C4-2B (cell line): Measurements from ENCODE around the gene RAB7B.
"Not testable (repeated sequence)": the region's sequence is repeated elsewhere in the genome, so short reads cannot be mapped to it uniquely, and the experiment has no call there.

Experiments
- H3K27ac ChIP-seq: fragments of 450-650 bp; 2 replicates; pipeline ENCODE4 v1.5.1; 2017
- ZFX ChIP-seq: fragments of 450-650 bp; IDR thresholded peaks from 2 replicates; pipeline ENCODE4 v1.6.1; 2017
- TF ChIP-seq, protein P1 (sequence below): fragments of 450-650 bp; conservative IDR thresholded peaks from 2 replicates; pipeline ENCODE4 v1.5.1; 2017; ENCODE audit warnings: mild to moderate bottlenecking

RAB7B gene, protein sequence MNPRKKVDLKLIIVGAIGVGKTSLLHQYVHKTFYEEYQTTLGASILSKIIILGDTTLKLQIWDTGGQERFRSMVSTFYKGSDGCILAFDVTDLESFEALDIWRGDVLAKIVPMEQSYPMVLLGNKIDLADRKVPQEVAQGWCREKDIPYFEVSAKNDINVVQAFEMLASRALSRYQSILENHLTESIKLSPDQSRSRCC

DNA sequence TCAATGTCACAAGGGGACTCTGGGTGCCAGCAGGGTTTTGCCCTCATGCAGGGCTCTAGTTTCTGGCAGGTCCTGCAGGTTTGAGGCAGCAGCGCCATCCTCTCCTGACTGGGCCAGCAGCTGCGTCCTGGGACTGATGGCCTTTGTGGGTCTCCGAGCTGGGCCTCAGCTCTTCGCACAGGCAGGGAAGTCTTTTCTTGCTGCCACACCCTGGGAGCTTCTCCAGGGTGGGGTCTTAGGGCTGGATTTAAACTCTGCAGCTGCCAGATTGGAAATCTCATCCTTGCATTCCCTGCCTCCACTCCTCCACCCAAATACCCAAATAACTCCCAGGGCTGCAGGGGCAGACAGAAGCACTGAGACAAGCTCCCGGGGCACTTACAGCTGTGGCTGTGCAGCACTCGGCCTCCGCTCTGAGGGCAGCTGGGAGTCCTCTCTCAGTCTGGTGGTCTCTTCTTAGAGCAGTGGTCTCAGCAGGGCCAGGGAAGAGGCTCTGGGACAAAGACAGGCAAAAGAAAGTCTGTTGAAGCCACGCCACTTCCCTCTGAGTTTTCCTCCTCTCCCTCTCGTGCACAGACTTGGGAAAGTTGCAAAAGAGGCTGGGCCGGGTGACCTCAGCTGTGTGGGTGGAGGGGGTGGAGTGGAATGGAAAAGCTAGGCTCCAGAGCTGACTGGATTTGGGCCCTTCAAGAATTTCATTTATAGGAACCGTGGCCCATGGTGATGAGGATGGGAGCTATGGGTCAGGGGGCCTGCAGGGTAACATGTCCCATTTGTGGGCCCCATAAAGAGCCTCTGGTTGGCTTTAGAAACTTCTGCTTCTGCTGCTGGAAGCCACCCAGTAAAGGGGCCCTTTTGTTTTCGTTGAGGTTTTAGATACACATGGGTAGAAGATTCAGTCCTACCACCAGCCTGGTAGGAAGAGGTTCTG lies at the start of gene RAB7B:
Gene RAB7B (minus strand): TSS at position 525 of the 931 bp plus-strand sequence. CDS start 9,260 bp downstream, outside the sequence.
- no peak within 1 kb of the TSS for H3K27ac ChIP-seq
- no peak for TF ChIP-seq ZFX
- TF ChIP-seq, protein P1, sequence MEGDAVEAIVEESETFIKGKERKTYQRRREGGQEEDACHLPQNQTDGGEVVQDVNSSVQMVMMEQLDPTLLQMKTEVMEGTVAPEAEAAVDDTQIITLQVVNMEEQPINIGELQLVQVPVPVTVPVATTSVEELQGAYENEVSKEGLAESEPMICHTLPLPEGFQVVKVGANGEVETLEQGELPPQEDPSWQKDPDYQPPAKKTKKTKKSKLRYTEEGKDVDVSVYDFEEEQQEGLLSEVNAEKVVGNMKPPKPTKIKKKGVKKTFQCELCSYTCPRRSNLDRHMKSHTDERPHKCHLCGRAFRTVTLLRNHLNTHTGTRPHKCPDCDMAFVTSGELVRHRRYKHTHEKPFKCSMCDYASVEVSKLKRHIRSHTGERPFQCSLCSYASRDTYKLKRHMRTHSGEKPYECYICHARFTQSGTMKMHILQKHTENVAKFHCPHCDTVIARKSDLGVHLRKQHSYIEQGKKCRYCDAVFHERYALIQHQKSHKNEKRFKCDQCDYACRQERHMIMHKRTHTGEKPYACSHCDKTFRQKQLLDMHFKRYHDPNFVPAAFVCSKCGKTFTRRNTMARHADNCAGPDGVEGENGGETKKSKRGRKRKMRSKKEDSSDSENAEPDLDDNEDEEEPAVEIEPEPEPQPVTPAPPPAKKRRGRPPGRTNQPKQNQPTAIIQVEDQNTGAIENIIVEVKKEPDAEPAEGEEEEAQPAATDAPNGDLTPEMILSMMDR: no peak

DNA sequence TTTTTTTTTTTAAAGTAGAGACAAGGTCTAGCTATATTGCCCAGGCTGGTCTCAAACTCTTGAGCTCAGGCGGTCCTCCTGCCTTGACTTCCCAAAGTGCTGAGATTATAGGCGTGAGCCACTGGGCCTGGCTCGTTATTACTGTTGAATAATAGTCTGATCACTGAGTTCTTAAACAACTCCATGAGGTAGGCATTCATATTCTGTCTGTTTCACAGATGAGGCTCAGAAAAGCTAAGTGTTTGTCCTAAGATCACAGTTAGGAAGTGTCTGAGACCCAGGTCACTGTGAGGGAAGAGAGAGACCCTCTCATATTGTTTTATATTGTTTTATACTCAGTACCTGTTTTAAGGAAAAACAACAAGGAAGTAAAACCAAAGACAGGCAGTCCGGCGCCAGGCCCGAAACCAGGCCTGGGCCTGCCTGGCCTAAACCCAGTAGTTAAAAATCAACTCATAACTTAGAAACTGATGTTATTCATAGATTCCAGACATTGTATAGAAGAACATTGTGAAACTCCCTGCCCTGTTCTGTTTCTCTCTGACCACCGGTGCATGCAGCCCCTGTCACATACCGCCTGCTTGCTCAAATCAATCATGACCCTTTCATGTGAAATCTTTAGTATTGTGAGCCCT lies 49.2 kb upstream of the RAB7B start:
- not testable (repeated sequence) for H3K27ac ChIP-seq

DNA sequence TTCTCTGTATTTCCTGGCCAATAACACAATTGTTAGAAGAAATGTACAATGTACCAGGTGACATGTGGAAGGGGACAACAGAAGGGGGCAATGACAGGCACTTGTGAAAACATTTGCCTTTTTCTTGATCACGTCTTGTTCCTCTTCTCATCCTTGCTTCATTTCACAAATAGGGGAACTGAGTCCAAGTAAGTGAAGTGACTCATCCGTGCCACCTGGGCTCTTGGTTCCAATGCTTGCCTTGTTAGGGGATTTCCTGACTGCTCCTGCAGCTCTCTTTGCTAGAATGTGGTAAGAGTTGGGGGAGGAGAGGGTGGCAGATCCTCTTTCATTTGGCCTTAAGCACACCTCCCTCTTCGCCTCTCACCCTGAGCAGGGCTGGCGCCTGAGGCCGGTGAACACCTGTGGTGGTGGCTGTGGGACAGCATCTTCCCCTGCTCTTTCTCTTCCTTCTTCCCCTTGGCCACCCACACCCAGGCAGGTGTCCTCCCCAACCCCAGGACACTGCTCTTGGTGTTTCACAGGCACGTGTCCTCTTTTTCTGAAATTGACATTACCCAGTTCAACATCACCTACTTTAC lies 47.5 kb upstream of the RAB7B start:
- H3K27ac ChIP-seq: no peak overlapping the region
- no peak for TF ChIP-seq ZFX
- TF ChIP-seq, protein P1: no peak

DNA sequence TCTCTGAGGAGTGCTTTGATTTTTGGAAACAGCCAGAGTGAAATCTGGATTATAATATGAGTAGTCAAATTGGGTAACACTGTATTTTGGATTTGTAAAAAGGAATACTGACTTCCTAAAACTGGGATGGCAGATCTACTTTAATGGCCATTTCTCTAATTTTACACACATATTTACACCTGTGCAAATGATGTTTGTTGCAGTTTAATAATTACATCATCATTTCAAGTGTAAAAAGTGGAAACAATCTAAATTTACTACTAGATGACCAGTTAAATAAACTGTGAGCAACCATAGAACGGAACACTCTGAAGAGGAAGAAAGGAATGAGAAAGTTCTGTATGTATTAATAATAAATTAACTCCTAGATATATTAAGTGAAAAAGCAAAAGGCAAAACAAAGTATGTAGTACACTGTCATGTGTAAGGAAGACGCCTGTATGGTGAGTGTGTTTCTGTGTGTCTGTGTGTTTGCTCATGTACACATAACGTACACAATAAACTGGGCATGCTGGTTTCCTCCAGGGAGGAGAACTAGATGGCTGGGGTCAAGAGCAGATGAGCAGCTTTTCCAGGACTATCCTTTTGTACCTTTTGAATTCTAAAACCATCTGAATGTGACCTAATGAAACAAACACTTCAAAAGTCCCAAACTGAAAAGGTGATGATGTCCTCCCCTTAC lies 46.9 kb upstream of the RAB7B start:
- no peak overlapping the region for H3K27ac ChIP-seq

DNA sequence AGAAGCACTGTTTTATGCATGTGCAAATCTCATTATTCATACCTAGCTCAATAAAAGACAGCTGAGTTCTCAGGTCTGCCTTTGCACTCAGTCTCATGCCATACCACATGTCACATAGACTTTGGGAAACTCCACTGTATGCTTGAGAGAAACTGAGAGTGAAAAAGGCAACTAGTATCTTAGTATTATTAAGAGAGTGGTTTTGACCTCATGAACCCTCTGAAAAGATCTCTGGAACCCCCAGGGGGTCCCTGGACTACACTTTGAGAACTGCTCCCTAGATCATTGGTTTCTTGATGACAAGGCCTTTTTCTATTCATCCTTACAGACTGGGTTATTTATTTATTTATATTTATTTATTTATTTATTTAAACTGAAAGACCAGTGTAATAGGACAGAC lies 46.1 kb upstream of the RAB7B start:
- TF ChIP-seq ZFX: no peak
- TF ChIP-seq, protein P1: no peak
- H3K27ac ChIP-seq: no peak overlapping the region

More for the DNA sequence above, 46.9 kb upstream of the RAB7B start:
- no peak for TF ChIP-seq ZFX
- TF ChIP-seq, protein P1: no peak

DNA sequence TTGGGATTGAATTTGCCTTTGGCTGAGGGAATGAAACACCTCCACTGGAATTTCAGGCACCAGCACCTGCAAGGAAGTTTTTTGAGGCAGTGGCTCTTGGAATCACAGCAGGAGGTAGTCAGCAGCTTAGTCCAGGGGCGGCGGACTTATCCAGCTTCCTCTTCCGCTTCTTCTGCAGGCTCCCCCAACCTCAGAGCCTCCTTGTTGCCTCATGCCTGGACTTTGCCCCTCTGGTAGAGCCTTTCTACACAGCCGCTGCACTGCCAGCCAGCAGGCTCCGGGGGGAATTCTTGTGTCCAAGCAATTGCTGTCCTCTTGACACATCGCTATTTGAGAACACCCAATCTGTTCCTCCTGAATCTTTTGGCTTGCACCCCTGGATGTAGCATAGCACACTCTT lies 45.4 kb upstream of the RAB7B start:
- no peak overlapping the region for H3K27ac ChIP-seq
- no peak for TF ChIP-seq ZFX
- TF ChIP-seq, protein P1: no peak

DNA sequence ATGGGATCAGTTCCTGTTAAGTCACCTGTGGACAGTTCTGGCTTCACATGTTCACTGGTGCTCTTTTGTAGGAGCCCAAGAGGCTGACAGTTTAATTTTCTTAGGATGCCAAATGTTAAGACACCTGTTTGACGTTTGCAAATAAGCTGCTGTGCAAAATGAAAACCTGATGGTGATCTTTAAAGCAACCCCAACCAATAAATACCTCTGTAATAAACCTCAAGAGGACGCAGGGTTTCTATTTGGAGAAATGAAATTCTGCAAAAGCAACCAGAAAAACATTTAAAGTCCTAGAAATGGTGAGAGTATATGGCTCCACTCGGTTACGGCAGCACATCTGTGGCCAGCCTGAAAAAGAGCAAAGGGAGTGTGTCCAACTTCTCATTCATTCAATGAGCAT lies 44.1 kb upstream of the RAB7B start:
- TF ChIP-seq ZFX: no peak
- TF ChIP-seq, protein P1: no peak
- no peak overlapping the region for H3K27ac ChIP-seq
